Endothelial cell of hepatic sinusoid (primary cell): ENCODE measurements around the gene HSD17B8.
"Not testable (repeated sequence)": the region's sequence is repeated elsewhere in the genome, so short reads cannot be mapped to it uniquely, and the experiment has no call there.

Experiments used
- in situ Hi-C: cut with HindIII; loops from 2 replicates; pipeline ENCODE4 v1.10.0; 2017; ENCODE audit warnings: low sequenced_read_pairs

Gene HSD17B8

GRCh38 chr6:33205191-33206026, 954 bp downstream of the HSD17B8 start:
- in situ Hi-C loops = loop anchor here (5.0 kb wide), 1 partner anchor 58 kb away; no protein-coding TSS in a partner anchor

GRCh38 chr6:33206027-33206863, 1.8 kb downstream of the HSD17B8 start:
- in situ Hi-C loops = loop anchor here (5.0 kb wide), 1 partner anchor 59 kb away; no protein-coding TSS in a partner anchor

GRCh38 chr6:33206864-33207551, 2.6 kb downstream of the HSD17B8 start:
- in situ Hi-C loops = loop anchor here (5.0 kb wide), 1 partner anchor 60 kb away; no protein-coding TSS in a partner anchor

GRCh38 chr6:33207552-33208090, 3.2 kb downstream of the HSD17B8 start:
- in situ Hi-C loops = loop anchor here (5.0 kb wide), 1 partner anchor 60 kb away; no protein-coding TSS in a partner anchor

- in situ Hi-C loops = loop anchor here (5.0 kb wide), 1 partner anchor 61 kb away; no protein-coding TSS in a partner anchor
These were observed 3.9 kb downstream of the HSD17B8 start, which contains the start of gene RING1 for GRCh38 chr6:33208091-33208967. RING1 (plus strand) TSS chr6:33208500; CDS start chr6:33208823, 323 bp downstream.

GRCh38 chr6:33209856-33210255, 5.4 kb downstream of the HSD17B8 start:
- in situ Hi-C loops = loop anchor here (5.0 kb wide), 1 partner anchor 63 kb away; no protein-coding TSS in a partner anchor

- in situ Hi-C loops = no loop called here
These were observed 6.7 kb downstream of the HSD17B8 start for GRCh38 chr6:33211136-33211535.

GRCh38 chr6:33211666-33212422, 7.4 kb downstream of the HSD17B8 start:
- in situ Hi-C loops = no loop called here

- in situ Hi-C loops = no loop called here
These were observed 8.4 kb downstream of the HSD17B8 start for GRCh38 chr6:33212857-33213165.

GRCh38 chr6:33213166-33213988, 8.9 kb downstream of the HSD17B8 start:
- in situ Hi-C loops = no loop called here

- in situ Hi-C loops = no loop called here
These were observed 9.5 kb downstream of the HSD17B8 start for GRCh38 chr6:33213989-33214335.

GRCh38 chr6:33215271-33216116, 11.0 kb downstream of the HSD17B8 start:
- in situ Hi-C loops = no loop called here

GRCh38 chr6:33216117-33216649, 11.7 kb downstream of the HSD17B8 start:
- in situ Hi-C loops = no loop called here

GRCh38 chr6:33217246-33217645, 12.8 kb downstream of the HSD17B8 start:
- in situ Hi-C loops = no loop called here

- in situ Hi-C loops = no loop called here
These were observed 13.2 kb downstream of the HSD17B8 start for GRCh38 chr6:33217681-33218080.

- in situ Hi-C loops = not testable (repeated sequence)
These were observed 22.2 kb downstream of the HSD17B8 start for GRCh38 chr6:33226503-33227120.
